MM.1S (cell line): Measurements from ENCODE around the gene KIF21B.

Experiments
- DNase-seq: peaks from one replicate; pipeline ENCODE4 v3.0.0-alpha.2; 2015
- H2AFZ ChIP-seq: fragments of 300-600 bp; sonication (generic); 2 replicates; pipeline ENCODE4 v1.6.0; 2016; ENCODE audit warnings: antibody characterized with exemption, low read length
- H3F3A ChIP-seq: fragments of 300-600 bp; sonication (generic); 2 replicates; pipeline ENCODE4 v1.6.1; 2016; ENCODE audit warnings: mild to moderate bottlenecking, antibody characterized with exemption, low read length, moderate library complexity, mixed read lengths; ENCODE audit not compliant: insufficient read depth
- H3K27ac ChIP-seq: fragments of 300-600 bp; sonication (generic); 2 replicates; pipeline ENCODE4 v1.5.1; 2016; ENCODE audit warnings: mild to moderate bottlenecking, low read length
- H3K27me3 ChIP-seq: fragments of 300-600 bp; sonication (generic); replicated peaks from 2 replicates; pipeline ENCODE4 v1.6.0; 2016; ENCODE audit warnings: low read length; ENCODE audit not compliant: insufficient read depth
- H3K36me3 ChIP-seq: fragments of 300-600 bp; sonication (generic); replicated peaks from 2 replicates; pipeline ENCODE4 v1.6.1; 2016; ENCODE audit warnings: mild to moderate bottlenecking, low read length, mixed read lengths; ENCODE audit not compliant: insufficient read depth
- H3K4me1 ChIP-seq: fragments of 300-600 bp; sonication (generic); 2 replicates; pipeline ENCODE4 v1.6.1; 2016; ENCODE audit warnings: low read length, mixed read lengths
- H3K4me2 ChIP-seq: fragments of 300-600 bp; sonication (generic); 2 replicates; pipeline ENCODE4 v1.6.0; 2016; ENCODE audit warnings: low read depth, low read length
- H3K4me3 ChIP-seq: fragments of 300-600 bp; sonication (generic); 2 replicates; pipeline ENCODE4 v1.5.1; 2016; ENCODE audit warnings: low read length, mixed read lengths
- H3K79me2 ChIP-seq: fragments of 300-600 bp; sonication (generic); 2 replicates; pipeline ENCODE4 v1.6.1; 2016; ENCODE audit warnings: mixed run types, low read length, mixed read lengths
- H3K9ac ChIP-seq: fragments of 300-600 bp; sonication (generic); 2 replicates; pipeline ENCODE4 v1.6.1; 2016; ENCODE audit warnings: low read length, mixed read lengths
- H3K9me2 ChIP-seq: fragments of 300-600 bp; sonication (generic); replicated peaks from 2 replicates; pipeline ENCODE4 v1.6.1; 2016; ENCODE audit warnings: mild to moderate bottlenecking, low read length, mixed read lengths; ENCODE audit not compliant: insufficient read depth
- H3K9me3 ChIP-seq: fragments of 300-600 bp; sonication (generic); replicated peaks from 2 replicates; pipeline ENCODE4 v1.6.1; 2016; ENCODE audit warnings: mild to moderate bottlenecking, low read length, mixed read lengths; ENCODE audit not compliant: insufficient read depth
- H4K20me1 ChIP-seq: fragments of 300-600 bp; sonication (generic); 2 replicates; pipeline ENCODE4 v1.6.1; 2016; ENCODE audit warnings: mild to moderate bottlenecking, low read length, moderate library complexity, mixed read lengths; ENCODE audit not compliant: insufficient read depth
- CTCF ChIP-seq: fragments of 300-600 bp; sonication (generic); IDR thresholded peaks from 2 replicates; pipeline ENCODE4 v1.5.1; 2016; ENCODE audit warnings: antibody characterized with exemption, low read length, mixed read lengths
- EZH2 ChIP-seq: fragments of 300-600 bp; sonication (generic); optimal IDR thresholded peaks from 2 replicates; pipeline ENCODE3; 2017; ENCODE audit warnings: low read depth, mild to moderate bottlenecking, antibody characterized with exemption, low read length, mixed read lengths
- EZH2phosphoT487 ChIP-seq: fragments of 300-600 bp; sonication (generic); IDR thresholded peaks from 2 replicates; pipeline ENCODE4 v1.6.1; 2018; ENCODE audit warnings: antibody characterized with exemption, low read length

Gene KIF21B

DNA sequence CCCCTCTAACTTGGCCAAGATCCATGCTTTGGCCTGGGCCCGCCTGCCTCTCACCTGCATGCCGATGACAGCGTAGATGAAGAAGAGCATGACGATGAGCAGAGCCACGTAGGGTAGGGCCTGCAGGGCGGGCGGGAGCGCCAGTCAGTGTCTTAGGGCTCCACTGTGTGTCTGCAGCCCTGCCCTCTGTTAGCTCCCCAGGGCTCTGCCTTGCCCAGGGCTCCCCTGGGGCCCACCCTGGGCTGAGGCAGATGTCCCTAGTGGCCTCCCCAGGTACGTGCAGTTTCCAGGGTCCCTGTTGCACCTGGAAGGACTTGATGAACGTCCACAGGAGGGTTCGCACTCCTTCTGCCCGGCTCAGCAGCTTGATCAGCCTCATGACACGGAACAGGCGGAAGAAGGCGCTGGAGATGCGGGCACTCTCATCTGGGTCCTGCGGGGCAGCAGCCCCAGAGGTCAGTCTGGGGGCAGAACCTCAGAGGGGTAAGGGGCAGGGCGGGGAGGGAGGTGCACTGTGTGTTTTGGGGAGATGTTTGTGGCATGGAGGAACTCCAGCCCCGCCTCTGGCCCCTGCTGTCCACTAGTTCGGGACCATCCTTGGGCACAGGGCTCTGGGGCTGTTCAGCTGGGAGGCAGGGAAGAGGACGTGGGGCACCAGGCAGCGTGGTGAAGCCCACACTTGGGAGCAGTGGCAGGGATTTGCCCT lies 29.8 kb upstream of the KIF21B start:
- Histone ChIP-seq H3K27ac (no peak overlapping the region), H4K20me1 (no peaks in the 10 kb centered on the region), H3F3A (no peaks in the 10 kb centered on the region), H3K4me2 (no peak overlapping the region), H2AFZ (no peak overlapping the region), H3K27me3 (no peaks in the 10 kb centered on the region), H3K9me2 (no peaks in the 10 kb centered on the region), H3K79me2 (no peaks in the 10 kb centered on the region), H3K9ac (no peak overlapping the region), H3K36me3 (no peaks in the 10 kb centered on the region), H3K4me1 (0 out of 2 replicates have a peak, but pooled peaks cover 4% of the 10 kb centered on the region), H3K4me3 (no peak overlapping the region), H3K9me3 (no peaks in the 10 kb centered on the region)
- DNase-seq = no peak
- no peak for TF ChIP-seq EZH2
- TF ChIP-seq EZH2phosphoT487 = no peak
- peak; percentile 18; the same call in 1 of the 2 replicates for TF ChIP-seq CTCF

DNA sequence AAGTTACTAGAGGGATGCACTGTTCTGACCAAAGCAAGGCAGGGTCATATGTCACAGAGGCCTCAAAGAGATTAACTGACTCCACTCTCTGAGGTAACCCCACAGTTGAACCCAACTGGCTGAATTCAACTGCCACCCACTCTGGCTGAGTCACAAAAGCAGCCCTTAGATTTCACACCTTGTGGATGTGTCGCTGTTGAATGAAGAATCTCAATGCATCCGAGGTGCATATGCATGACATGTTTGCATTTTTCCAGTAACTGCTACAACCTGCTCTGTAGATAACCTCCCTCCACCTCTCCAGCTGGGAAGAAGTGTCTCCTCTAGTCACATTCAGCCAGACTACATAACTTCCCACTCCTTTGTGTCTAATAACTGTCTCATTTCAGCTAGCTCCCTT lies 27.9 kb upstream of the KIF21B start:
- H3F3A ChIP-seq = no peaks in the 10 kb centered on the region
- no peaks in the 10 kb centered on the region for H3K9me2 ChIP-seq
- H3K36me3 ChIP-seq = no peaks in the 10 kb centered on the region
- H4K20me1 ChIP-seq = no peaks in the 10 kb centered on the region
- H3K4me1 ChIP-seq = 0 out of 2 replicates have a peak, but pooled peaks cover 4% of the 10 kb centered on the region
- H3K9ac ChIP-seq = no peak overlapping the region
- H3K27me3 ChIP-seq = no peaks in the 10 kb centered on the region
- no peak overlapping the region for H3K4me2 ChIP-seq
- no peaks in the 10 kb centered on the region for H3K79me2 ChIP-seq
- H3K4me3 ChIP-seq = no peak overlapping the region
- no peaks in the 10 kb centered on the region for H3K9me3 ChIP-seq
- TF ChIP-seq CTCF (no peak), EZH2 (no peak), EZH2phosphoT487 (no peak)
- no peak overlapping the region for H2AFZ ChIP-seq
- H3K27ac ChIP-seq = no peak overlapping the region
- DNase-seq = no peak

DNA sequence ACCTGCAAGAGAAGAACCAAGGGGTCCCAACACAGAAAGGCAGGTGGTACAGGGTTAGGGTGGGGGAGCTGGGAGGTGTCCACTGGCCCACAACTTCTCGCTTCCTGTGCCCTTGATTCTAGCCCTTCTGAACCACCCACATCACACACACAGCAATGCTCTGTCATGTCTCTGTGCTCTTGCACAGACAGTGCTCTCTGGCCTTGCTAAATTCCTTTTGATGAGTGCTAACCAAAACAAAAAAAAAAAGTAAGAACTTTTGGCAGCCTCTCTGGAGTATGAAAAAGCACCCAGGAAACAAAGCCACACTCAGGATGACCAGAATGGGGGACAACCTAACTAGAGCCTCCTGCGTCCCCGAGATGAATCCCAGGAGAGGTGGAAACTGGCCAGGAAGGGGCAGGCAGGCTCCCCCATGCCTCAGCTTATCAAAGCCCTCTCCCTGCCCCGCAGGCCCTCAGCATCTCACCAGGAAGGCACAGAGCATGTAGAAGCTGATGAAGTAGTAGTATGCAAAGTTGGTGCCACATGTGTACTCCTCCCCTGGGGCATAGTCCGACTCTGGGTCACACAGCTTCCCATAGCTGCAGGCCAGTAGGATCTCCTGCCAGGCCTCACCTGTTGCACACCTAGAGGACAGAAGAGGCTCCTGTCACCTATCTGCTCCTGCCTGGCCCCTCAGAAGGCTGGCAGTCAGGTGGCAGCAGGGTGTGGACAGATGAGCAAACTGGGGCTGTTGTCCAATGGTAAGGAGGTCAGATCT lies 27.2 kb upstream of the KIF21B start:
- H4K20me1 ChIP-seq = no peaks in the 10 kb centered on the region
- no peak overlapping the region for H3K4me2 ChIP-seq
- no peaks in the 10 kb centered on the region for H3K9me2 ChIP-seq
- H3K4me3 ChIP-seq = no peak overlapping the region
- no peak overlapping the region for H3K9ac ChIP-seq
- no peaks in the 10 kb centered on the region for H3K36me3 ChIP-seq
- H3K9me3 ChIP-seq = no peaks in the 10 kb centered on the region
- H3K27ac ChIP-seq = no peak overlapping the region
- no peaks in the 10 kb centered on the region for H3K79me2 ChIP-seq
- DNase-seq = no peak
- TF ChIP-seq EZH2 (no peak), EZH2phosphoT487 (no peak), CTCF (no peak)
- no peaks in the 10 kb centered on the region for H3K27me3 ChIP-seq
- 0 out of 2 replicates have a peak, but pooled peaks cover 4% of the 10 kb centered on the region for H3K4me1 ChIP-seq
- no peak overlapping the region for H2AFZ ChIP-seq
- no peaks in the 10 kb centered on the region for H3F3A ChIP-seq
